Transverse colon (tissue), 4 donors: Measurements from ENCODE around the gene SNX8. TPM values are rescaled to one million over a fixed set of nuclear protein-coding genes. Genes with fewer than 3 reads are reported as not detected.
A peak's percentile ranks its signal among the peaks of the same experiment; 100 is the strongest.

Experiments
- DNase-seq: peaks from one replicate; pipeline ENCODE4 v3.0.0-alpha.2; 2019
- H3K27ac ChIP-seq, 4 donors: fragments of 200-600 bp; sonication (generic); 2 replicates each; pipeline ENCODE4 v1.5.1; 2016 to 2018; ENCODE audit warnings: inconsistent platforms in 4 of 4
- H3K27me3 ChIP-seq: fragments of 200-600 bp; sonication (generic); 2 replicates; pipeline ENCODE4 v1.5.1; 2017; ENCODE audit warnings: inconsistent platforms
- H3K36me3 ChIP-seq, 4 donors: fragments of 200-600 bp; sonication (generic); 2 replicates each; pipeline ENCODE4 v1.5.1; 2017 to 2019; ENCODE audit warnings: inconsistent platforms in 4 of 4
- H3K4me1 ChIP-seq, 4 donors: fragments of 200-600 bp; sonication (generic); 2 replicates each; pipeline ENCODE4 v1.5.1; 2017 to 2020; ENCODE audit warnings: inconsistent platforms in 4 of 4
- H3K4me3 ChIP-seq, 4 donors: fragments of 200-600 bp; sonication (generic); 1 replicate in 1 of 4; 2 replicates in 3 of 4; pipeline versions ENCODE4 v1.5.1 to v1.6.1; 2017 to 2019; ENCODE audit warnings: inconsistent platforms in 4 of 4
- H3K9me3 ChIP-seq, 2 donors: fragments of 200-600 bp; sonication (generic); 2 replicates each; pipeline ENCODE4 v1.5.1; 2017 to 2019; ENCODE audit warnings: inconsistent platforms in 2 of 2
- EP300 ChIP-seq: sonication (generic); formaldehyde crosslinking; IDR thresholded peaks from one replicate; pipeline ENCODE4 v1.6.1; 2017; ENCODE audit warnings: antibody characterized with exemption, low read depth
- POLR2A ChIP-seq: fragments of 450-650 bp; IDR thresholded peaks from one replicate; pipeline ENCODE4 v1.6.1; 2016; ENCODE audit warnings: antibody characterized with exemption, mild to moderate bottlenecking, moderate library complexity
- POLR2AphosphoS5 ChIP-seq, 3 donors: sonication (generic); formaldehyde crosslinking; IDR thresholded peaks; one replicate each; pipeline ENCODE4 v1.6.1; 2016; ENCODE audit warnings: antibody characterized with exemption in 3 of 3
- WGBS, 2 donors: methylation state at CpG; one replicate each; pipeline ENCODE4 v1.1.5; 2018; ENCODE audit warnings: low coverage in 1 of 2; 5-methylcytosine and 5-hydroxymethylcytosine counted together
- in situ Hi-C, 4 donors: fragments of 200-750 bp; cut with MboI; loops; one replicate each; pipeline versions ENCODE4 v1.15.0 to v1.15.1; 2017; ENCODE audit warnings: low sequenced_read_pairs in 3 of 4, low pct_ligation_motif_present in 1 of 4, low pct_unique_long_range_greater_than_20kb in 1 of 4
- intact Hi-C: fragments of 100-400 bp; cut with DNase I; formaldehyde crosslinking; loops from one replicate; pipeline ENCODE4 v1.15.1; 2023; ENCODE audit warnings: low total_unique reads
- total RNA-seq, 4 donors: library from RNA; depleted of rRNA; stranded (reverse); fragments of >200 nt; gene quantifications; one replicate each; pipeline ENCODE4 v1.1.0, GENCODE V29; 2016
- TF ChIP-seq, protein P1 (sequence below), 5 experiments: fragments of 200-600 bp in 3 of 5; fragments of 450-650 bp in 2 of 5; sonication (generic) in 3 of 5; IDR thresholded peaks; 1 replicate in 2 of 5; 2 replicates in 3 of 5; pipeline ENCODE4 v1.5.1; 2016 to 2017; ENCODE audit warnings: antibody characterized with exemption in 5 of 5, inconsistent platforms in 3 of 5, mild to moderate bottlenecking in 2 of 5, moderate library complexity in 1 of 5

The SNX8 gene
- total RNA-seq, 4 donors from 2014 or later = 3.8 to 27.3 (median 9.2) TPM

DNA sequence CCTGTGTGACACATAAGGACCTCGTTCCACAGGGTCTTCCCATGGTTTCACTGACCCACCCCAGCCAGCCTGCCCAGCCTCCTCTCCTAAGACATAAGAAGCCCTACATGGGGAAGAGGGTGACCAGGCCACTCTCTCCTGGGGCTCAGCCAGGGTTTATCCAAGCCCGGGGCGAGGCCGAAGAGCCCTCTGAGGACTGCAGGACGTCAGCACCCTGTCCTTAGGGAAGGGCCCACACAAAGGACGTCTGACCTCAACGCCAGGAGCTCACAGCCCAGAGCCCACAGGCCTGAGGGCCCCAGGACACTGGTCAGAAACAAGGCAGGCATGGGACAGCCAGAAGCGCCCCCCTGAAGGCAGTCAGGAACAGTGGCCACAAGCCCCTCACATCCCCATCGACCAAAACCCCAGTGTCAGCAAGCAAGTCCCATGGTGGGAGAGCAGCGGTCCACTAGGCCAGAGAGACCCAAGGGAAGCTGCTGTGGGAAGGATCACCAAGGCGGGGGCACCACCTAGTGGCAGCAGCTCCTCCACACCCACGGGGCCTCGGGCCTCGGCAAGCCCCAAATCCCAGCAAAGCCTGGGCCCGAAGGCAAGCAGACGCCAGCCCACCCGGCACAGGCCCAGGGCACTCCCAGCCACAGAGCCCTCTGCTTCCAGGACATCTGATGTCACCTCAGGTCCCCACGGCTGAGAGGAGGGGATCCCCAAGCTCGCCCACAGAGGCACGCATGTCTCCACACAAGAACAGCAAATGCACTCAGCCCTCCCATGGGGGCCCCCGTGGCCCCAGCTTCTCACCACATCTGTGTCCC lies 104.9 kb downstream of the SNX8 start:
- peak; percentile 59 for DNase-seq
- TF ChIP-seq POLR2A (no peak), POLR2AphosphoS5 (IDR thresholded peaks at IDR 0.05) (no peak), EP300 (no peak)
- TF ChIP-seq, protein P1, sequence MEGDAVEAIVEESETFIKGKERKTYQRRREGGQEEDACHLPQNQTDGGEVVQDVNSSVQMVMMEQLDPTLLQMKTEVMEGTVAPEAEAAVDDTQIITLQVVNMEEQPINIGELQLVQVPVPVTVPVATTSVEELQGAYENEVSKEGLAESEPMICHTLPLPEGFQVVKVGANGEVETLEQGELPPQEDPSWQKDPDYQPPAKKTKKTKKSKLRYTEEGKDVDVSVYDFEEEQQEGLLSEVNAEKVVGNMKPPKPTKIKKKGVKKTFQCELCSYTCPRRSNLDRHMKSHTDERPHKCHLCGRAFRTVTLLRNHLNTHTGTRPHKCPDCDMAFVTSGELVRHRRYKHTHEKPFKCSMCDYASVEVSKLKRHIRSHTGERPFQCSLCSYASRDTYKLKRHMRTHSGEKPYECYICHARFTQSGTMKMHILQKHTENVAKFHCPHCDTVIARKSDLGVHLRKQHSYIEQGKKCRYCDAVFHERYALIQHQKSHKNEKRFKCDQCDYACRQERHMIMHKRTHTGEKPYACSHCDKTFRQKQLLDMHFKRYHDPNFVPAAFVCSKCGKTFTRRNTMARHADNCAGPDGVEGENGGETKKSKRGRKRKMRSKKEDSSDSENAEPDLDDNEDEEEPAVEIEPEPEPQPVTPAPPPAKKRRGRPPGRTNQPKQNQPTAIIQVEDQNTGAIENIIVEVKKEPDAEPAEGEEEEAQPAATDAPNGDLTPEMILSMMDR (IDR thresholded peaks at IDR 0.05) = peak; percentile 59 to 72 (median 67)
- in situ Hi-C loops (loop anchor here in 3 of 4 donors (25.0 kb wide), 2 partner anchors 547 to 622 kb away; partner anchors contain the start of gene ELFN1 (in 2 of the 3)), intact Hi-C loops (loop anchor here (5.0 to 10.0 kb wide), 2 partner anchors 107 to 545 kb away; no protein-coding TSS in a partner anchor)
- H3K27ac ChIP-seq = no peak overlapping the region
- H3K9me3 ChIP-seq = no peaks in the 10 kb centered on the region
- peaks cover 0 to 4% (median 0%) of the 10 kb centered on the region in 4 donors for H3K4me1 ChIP-seq
- no peak overlapping the region for H3K4me3 ChIP-seq
- 73% methylated on average over 18 of the region's 21 CpGs; no CpG with 5 or more reads in 1 of the 2 donors for WGBS, 2 donors
- no peaks in the 10 kb centered on the region for H3K27me3 ChIP-seq
- H3K36me3 ChIP-seq = peaks cover 0 to 5% (median 0%) of the 10 kb centered on the region in 4 donors

DNA sequence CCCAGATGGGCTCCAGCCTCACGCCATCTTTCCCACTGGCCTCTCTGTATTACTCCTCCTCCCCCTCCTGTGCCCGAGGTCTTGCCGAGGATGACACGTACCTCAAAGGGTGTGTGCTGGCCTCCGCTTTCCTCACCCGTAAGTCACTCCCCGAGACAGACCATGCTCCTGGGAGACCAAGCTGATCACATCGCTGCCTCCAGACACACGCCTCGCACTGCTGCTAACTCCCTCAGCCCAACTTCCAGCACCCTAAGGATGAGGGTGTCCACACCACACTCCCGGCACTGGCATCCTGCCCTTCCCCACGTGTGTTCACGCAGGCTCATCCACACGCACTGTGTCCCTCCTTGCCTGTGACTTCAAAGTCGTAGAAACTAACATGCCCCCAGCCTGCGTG lies 105.5 kb downstream of the SNX8 start:
- no peaks in the 10 kb centered on the region for H3K9me3 ChIP-seq
- intact Hi-C loops (loop anchor here (5.0 to 10.0 kb wide), 2 partner anchors 106 to 544 kb away; no protein-coding TSS in a partner anchor), in situ Hi-C loops (loop anchor here in 3 of 4 donors (25.0 kb wide), 2 partner anchors 546 to 621 kb away; partner anchors contain the start of gene ELFN1 (in 2 of the 3))
- peaks cover 0 to 5% (median 0%) of the 10 kb centered on the region in 4 donors for H3K36me3 ChIP-seq
- no peak for DNase-seq
- no peak overlapping the region for H3K27ac ChIP-seq
- H3K4me3 ChIP-seq = no peak overlapping the region
- no peaks in the 10 kb centered on the region for H3K27me3 ChIP-seq
- WGBS, 2 donors = 92 to 100% methylated on average over 1 to 16 of the region's 16 CpGs
- TF ChIP-seq POLR2A = no peak
- TF ChIP-seq, protein P1 (IDR thresholded peaks at IDR 0.05) = no peak
- no peak for TF ChIP-seq POLR2AphosphoS5 (IDR thresholded peaks at IDR 0.05)
- TF ChIP-seq EP300 = no peak
- H3K4me1 ChIP-seq = peaks cover 0 to 8% (median under 1%) of the 10 kb centered on the region in 4 donors

DNA sequence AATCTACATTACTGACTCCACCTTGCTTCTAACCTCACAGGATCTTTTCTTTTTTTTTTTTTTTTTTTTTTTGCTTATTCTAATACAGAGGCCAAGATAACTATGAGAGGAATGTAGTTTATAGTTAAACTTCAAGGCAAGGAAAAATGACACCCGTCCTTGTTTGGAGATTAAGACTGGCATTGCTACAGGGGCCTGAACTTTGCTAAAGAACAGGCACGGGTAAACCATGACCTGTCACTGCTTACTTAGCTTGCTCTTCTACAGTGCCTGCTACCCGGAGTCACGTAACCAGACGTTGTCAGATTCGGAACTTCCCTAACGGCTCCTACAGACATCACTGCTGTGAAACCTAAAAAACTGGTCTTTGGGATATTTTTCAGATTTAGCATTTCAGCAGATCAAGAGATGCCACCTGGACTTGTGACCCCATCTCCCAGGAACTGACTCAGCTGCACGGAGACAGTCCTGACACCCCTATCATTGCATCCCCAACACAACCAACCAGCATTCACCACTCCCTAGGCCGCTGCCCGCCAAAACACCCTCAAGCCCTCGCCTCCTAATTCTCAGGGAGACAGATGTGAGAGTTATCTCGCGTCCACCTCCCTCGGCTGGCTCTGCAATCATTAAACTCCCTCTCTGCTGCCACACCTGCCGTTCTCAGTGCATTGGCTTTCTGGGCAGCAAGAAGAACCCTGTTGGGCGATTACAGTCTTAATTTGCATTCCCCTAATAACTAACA lies 109.0 kb downstream of the SNX8 start:
- peaks cover 0 to 8% (median 5%) of the 10 kb centered on the region in 4 donors for H3K4me1 ChIP-seq
- TF ChIP-seq POLR2A = no peak
- no peak for TF ChIP-seq POLR2AphosphoS5 (IDR thresholded peaks at IDR 0.05)
- no peak for TF ChIP-seq EP300
- TF ChIP-seq, protein P1 (IDR thresholded peaks at IDR 0.05) = no peak
- no peaks in the 10 kb centered on the region for H3K36me3 ChIP-seq
- intact Hi-C loops (loop anchor here (5.0 to 10.0 kb wide), 2 partner anchors 103 to 540 kb away; no protein-coding TSS in a partner anchor), in situ Hi-C loops (loop anchor here in 3 of 4 donors (25.0 kb wide), 2 partner anchors 543 to 618 kb away; partner anchors contain the start of gene ELFN1 (in 2 of the 3))
- no peak for DNase-seq
- H3K27ac ChIP-seq = no peak overlapping the region
- H3K9me3 ChIP-seq = no peaks in the 10 kb centered on the region
- H3K4me3 ChIP-seq = no peak overlapping the region
- WGBS, 2 donors = 85 to 90% methylated on average over 14 to 16 of the region's 16 CpGs
- H3K27me3 ChIP-seq = no peaks in the 10 kb centered on the region
